ENCODE measurements around the gene MRPL55. TPM values are rescaled to one million over a fixed set of nuclear protein-coding genes. Genes with fewer than 3 reads are reported as not detected.

MRPL55 gene
- total RNA-seq, 1 experiment from 2014 or later = 172 TPM

DNA sequence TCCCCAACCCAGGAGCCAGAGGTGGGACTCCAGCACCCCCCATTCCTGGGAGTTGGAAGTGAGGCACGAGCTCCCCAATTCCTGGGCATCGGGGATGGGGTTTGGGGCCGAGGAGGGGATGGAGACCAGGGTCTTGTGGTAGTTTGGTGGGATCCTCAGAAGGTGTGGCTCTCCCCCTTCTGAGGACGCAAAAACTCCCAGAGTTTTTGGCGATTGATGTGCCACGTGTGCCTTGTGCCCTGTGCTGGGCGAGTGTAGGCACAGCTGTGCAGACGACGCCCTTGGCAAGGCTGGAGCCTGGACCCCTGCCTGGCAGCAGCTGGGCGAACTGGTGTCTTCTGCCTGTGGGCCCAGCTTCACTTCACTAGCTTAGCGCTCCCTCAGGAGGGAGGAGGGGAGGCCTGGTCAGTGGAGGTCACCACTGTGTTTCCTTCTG, 33.6 kb upstream of the MRPL55 start:
- DNase-seq = peak; percentile 42

DNA sequence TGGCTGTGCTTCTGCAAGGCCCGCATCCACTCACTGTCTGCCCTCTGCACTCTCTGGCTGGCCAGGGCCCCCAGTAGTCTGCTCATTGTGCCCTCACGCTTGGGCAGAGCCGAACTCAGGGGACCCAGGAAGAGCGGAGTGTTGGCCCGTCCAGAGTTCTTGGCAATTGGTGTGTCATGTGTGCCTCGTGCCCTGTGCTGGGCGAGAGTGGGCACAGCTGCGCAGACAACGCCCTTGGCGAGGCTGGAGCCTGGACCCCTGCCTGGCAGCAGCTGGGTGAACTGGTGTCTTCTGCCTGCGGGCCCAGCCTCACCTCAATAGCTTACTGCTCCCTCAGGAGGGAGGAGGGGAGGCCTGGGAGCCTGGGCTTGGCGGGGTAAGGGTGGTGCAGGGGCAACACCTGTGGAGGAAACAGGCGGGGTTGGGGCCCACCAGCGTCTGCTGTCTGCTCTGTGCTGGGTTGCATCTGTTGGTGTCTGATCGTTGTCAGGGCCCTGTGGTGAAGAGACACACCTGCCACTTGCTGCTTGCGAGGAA, 33.1 kb upstream of the MRPL55 start:
- H3K36me3 ChIP-seq (replicated peaks; ENCODE audit: control insufficient read depth, insufficient read depth, low read length) = no peaks in the 10 kb centered on the region
- no peak overlapping the region for H3K4me3 ChIP-seq (ENCODE audit: insufficient read depth, low read depth, low read length)
- H3K27me3 ChIP-seq (ENCODE audit: control insufficient read depth, insufficient read depth, low read length) = no peaks in the 10 kb centered on the region
- DNase-seq = peak; percentile 26

More for the DNA sequence above, 33.6 kb upstream of the MRPL55 start:
- no peaks in the 10 kb centered on the region for H3K27me3 ChIP-seq (ENCODE audit: control insufficient read depth, insufficient read depth, low read length)
- H3K36me3 ChIP-seq (replicated peaks; ENCODE audit: control insufficient read depth, insufficient read depth, low read length) = no peaks in the 10 kb centered on the region
- H3K4me3 ChIP-seq (ENCODE audit: insufficient read depth, low read depth, low read length) = no peak overlapping the region

DNA sequence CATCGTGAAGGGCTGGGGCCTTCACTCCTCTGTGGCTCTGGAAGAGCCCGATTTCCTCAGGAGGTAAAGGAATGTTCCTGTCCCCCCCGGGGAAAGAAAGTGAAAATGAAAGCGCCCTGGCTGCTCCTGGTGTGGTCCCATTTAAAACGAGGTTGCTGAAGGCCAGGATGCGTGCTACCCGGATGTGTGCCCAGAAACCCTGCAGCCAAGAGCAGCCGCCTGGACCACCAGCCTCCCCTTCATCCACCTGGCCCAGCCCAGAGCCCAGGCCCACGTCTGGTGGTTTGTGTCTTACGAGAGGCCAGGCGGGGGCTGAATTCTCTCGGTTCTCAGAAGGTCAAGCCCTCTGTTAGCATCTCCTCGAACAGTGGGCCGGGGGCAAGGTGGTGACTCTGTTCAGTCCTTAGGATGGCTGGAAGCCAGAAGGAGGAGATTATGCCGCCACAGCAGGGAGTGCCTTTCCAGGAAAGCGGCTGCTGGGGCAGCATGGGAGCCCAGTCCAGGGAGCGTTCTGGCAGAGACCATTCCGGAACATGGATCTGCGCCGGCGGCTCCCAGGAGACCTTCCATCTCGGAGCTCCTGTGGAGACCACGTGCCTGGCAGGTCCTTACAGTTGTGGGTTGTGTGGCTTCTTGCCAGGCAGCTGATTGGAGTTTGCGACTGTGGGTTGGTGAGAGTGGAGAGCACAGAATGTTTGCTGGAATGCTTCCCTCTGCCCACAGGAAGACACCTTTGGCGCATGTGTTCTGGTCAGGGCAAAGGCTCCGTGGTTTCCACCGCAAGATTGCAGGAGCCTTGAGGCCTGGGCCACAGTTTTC, 32.3 kb upstream of the MRPL55 start:
- Histone ChIP-seq H3K4me3 (ENCODE audit: insufficient read depth, low read depth, low read length) (peak overlapping the region; percentile 99; the same call in 1 of the 2 replicates), H3K27me3 (ENCODE audit: control insufficient read depth, insufficient read depth, low read length) (peaks cover 5% of the 10 kb centered on the region; the same call in 1 of the 2 replicates), H3K36me3 (replicated peaks; ENCODE audit: control insufficient read depth, insufficient read depth, low read length) (no peaks in the 10 kb centered on the region)
- peak; percentile 53 for DNase-seq

DNA sequence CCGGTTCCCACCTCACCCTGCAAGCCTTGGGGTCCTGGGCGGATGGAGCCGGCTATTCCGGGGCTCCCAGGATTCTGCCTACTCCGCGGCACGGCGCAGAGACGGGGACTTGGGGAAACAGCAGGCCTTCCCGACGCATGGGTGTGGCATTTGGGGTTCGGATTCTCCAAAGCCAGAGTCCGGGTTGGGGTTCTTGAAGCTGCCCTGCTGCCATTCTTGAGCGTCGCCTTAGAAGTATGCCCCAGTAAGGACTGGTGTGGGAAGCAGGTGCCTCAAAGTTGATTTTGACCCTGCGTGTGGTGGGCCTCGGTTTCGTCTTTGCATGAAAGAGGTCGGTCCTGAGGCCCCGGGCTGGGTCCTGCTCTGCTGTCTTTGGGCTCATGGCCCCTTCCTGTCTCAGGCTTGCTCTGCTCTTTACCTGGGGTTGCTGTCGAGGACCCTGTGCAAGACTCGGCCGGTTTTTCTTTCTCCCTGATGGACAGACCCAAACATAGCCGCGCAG, 31.7 kb upstream of the MRPL55 start:
- Histone ChIP-seq H3K27me3 (ENCODE audit: control insufficient read depth, insufficient read depth, low read length) (peaks cover 7% of the 10 kb centered on the region; the same call in 1 of the 2 replicates), H3K4me3 (ENCODE audit: insufficient read depth, low read depth, low read length) (peak overlapping the region; percentile 99), H3K36me3 (replicated peaks; ENCODE audit: control insufficient read depth, insufficient read depth, low read length) (no peaks in the 10 kb centered on the region)
- DNase-seq = peak; percentile 61

DNA sequence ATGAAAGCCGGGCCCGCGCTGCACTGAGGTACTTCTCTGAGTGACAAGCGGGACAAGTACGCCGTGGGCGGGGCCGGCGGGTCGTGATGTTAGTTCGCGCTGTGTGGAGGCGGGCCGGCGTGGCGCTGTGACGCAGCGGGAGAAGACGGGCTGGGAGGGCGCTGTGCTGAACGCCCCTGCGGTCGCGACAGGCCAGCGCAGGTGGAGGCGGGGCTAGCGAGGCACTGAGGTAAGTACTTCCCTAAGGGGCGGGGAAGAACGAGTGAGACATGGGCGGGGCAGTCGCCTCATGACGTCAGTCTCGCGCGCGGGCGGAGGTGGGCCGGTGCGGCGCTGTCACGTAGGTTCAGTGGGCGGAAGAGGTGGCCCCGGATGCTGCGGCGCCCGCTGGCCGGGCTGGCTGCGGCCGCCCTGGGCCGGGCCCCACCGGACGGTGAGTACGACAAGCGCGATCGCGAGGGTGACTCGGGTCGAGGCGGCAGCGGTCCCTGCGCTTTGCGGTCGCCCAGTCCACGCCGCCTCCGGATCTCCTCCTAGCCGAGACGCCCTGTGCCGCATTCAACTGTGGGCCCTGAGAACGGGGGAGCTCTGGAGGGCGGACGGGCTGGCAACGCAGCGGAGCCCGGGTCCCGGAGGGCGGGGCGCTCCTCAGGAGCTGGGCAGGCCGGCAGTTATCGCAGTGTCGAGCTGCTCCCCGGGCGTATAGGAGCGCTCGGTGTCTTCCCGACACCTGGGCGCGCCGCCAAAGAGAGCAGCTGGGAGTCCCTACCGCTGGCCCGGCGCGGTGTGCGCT, 31.0 kb upstream of the MRPL55 start, which contains the start of gene GUK1:
Gene GUK1 (plus strand): TSS at position 349 of the 793 bp plus-strand sequence. CDS start 24 bp downstream, at position 373.
- peak; percentile 99 for DNase-seq
- Histone ChIP-seq H3K4me3 (ENCODE audit: insufficient read depth, low read depth, low read length) (peak within 1 kb of the TSS; percentile 99), H3K27me3 (ENCODE audit: control insufficient read depth, insufficient read depth, low read length) (peaks cover 10% of the 10 kb centered on the region; the same call in 1 of the 2 replicates)

DNA sequence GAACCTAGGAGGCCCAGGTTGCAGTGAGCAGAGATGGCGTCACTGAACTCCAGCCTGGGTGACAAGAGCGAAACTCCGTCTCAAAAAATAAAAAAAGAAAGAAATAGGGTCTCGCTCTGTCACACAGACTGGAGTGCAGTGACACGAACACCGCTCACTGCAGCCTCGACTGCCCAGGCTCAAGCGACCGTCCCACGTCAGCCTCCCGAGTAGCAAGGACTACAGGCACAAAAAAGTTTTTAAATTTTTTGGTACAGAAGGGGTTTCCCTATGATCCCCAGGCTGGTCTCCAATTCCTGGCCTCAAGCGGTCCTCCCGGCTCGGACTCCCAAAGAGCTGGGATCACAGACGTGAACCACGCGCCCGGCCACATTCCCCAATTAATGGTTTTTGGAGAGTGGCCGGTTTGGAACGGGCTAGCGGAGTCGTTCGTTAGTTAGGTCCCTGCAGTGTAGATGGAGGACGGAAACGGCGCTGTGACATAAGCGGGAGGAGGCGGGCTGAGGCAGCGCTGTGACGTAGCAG, 30.4 kb upstream of the MRPL55 start:
- Histone ChIP-seq H3K36me3 (replicated peaks; ENCODE audit: control insufficient read depth, insufficient read depth, low read length) (no peaks in the 10 kb centered on the region), H3K4me3 (ENCODE audit: insufficient read depth, low read depth, low read length) (peak overlapping the region; percentile 99), H3K27me3 (ENCODE audit: control insufficient read depth, insufficient read depth, low read length) (peaks cover 13% of the 10 kb centered on the region; the same call in 1 of the 2 replicates)
- DNase-seq = no peak

More for the DNA sequence above, 31.0 kb upstream of the MRPL55 start, which contains the start of gene GUK1:
- no peaks in the 10 kb centered on the region for H3K36me3 ChIP-seq (replicated peaks; ENCODE audit: control insufficient read depth, insufficient read depth, low read length)

DNA sequence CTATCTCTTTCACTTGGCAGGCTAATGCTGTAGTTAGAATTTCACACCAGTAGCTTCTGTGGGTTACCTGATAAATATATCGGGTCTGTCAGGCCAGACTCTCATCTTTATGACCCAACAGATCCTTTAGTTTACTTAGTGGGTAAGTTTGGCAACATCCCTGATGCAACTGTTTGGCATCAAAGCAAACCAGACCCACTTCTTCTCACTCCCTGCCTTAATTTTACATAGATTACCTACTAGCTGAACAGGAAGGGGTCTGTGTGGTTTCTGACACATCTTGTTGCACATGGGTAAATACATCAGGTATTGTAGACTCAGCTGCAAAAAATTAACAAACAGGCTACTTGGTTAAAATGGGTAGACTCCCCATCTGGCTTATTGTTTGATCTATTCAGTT, 27.8 kb upstream of the MRPL55 start:
- DNase-seq = no peak
- no peak overlapping the region for H3K4me3 ChIP-seq (ENCODE audit: insufficient read depth, low read depth, low read length)
- H3K36me3 ChIP-seq (replicated peaks; ENCODE audit: control insufficient read depth, insufficient read depth, low read length) = no peaks in the 10 kb centered on the region
- peaks cover 13% of the 10 kb centered on the region; the same call in 1 of the 2 replicates for H3K27me3 ChIP-seq (ENCODE audit: control insufficient read depth, insufficient read depth, low read length)

DNA sequence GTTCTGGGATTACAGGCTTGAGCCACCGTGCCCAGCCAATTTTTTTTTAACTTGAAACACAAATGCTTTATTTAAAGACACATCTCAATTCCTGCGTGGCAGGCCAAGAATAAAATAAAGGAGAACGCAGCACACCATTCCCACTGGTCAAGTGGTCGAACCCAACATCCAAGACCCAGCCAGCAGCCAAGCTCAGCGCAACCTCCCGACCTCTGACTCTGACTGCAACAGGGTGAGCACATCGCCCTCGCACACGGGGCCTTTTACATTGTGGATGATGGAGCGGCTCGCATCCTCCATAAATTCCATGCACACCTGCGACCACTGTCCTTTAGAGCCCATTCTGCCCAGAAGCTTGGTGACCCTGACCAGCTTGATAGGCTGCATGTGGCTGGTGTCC, 25.5 kb upstream of the MRPL55 start:
- Histone ChIP-seq H3K4me3 (ENCODE audit: insufficient read depth, low read depth, low read length) (no peak overlapping the region), H3K36me3 (replicated peaks; ENCODE audit: control insufficient read depth, insufficient read depth, low read length) (no peaks in the 10 kb centered on the region), H3K27me3 (ENCODE audit: control insufficient read depth, insufficient read depth, low read length) (peaks cover 15% of the 10 kb centered on the region; the same call in 1 of the 2 replicates)
- DNase-seq = no peak

DNA sequence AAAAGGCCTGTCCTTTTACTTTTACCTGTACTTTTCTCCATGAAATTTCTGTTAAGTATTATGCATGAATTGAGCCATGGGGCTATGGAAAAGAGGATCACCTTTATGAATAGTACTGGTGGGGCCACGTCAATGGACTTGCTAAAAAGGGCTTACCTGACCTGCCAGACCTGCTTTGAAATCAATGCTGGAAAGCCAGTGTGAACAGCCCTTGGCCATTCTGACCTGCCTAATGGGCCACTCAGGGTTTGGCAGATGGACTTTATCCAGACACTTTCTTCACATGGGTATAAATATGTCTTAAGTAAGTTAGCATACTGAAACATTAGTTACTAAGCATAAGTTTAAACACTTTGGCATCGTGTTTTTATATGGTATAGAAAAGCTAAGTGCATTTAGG, 22.7 kb upstream of the MRPL55 start:
- H3K27me3 ChIP-seq (ENCODE audit: control insufficient read depth, insufficient read depth, low read length) = peaks cover 13% of the 10 kb centered on the region; the same call in 1 of the 2 replicates
- H3K4me3 ChIP-seq (ENCODE audit: insufficient read depth, low read depth, low read length) = no peak overlapping the region
- DNase-seq = no peak
- no peaks in the 10 kb centered on the region for H3K36me3 ChIP-seq (replicated peaks; ENCODE audit: control insufficient read depth, insufficient read depth, low read length)

DNA sequence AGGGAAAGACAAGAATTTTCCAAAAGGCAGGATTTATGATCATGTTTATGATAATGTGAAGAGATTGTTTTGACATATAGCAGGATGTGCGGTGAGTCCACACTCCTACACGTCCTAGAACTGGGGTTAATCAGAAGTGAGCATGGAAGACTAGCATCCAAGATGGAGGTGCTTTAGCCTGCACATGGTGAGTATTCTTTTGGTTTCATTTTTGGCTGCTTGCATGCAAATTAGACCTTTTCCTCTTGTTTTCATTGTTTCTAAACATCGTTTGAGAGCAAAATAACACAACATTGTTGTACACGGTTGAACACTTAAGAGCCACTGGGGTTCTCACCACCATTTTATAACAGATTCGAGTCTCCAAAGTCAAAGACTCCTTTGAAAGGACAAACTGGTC, 16.1 kb upstream of the MRPL55 start:
- Histone ChIP-seq H3K36me3 (replicated peaks; ENCODE audit: control insufficient read depth, insufficient read depth, low read length) (no peaks in the 10 kb centered on the region), H3K27me3 (ENCODE audit: control insufficient read depth, insufficient read depth, low read length) (no peaks in the 10 kb centered on the region; the same call in 1 of the 2 replicates), H3K4me3 (ENCODE audit: insufficient read depth, low read depth, low read length) (no peak overlapping the region)
- DNase-seq = no peak

DNA sequence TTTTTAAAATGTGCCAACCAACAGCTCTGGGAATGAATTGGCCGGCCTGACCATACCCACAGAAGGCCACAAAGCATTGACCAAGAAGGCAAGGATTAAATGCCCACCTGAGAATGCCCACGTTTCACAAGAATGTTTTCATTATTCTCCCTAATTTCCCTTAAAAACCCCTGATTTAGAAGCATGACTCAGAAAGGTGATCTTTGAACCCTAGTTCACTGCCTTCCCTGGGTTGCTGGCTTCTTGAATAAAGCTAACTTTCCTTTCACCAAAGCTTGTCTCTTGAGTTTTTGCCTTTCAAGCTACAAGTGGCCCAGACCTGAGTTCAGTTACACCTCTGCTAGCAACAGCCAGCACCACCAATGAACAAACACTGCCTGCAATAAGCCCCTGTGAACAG, 14.4 kb upstream of the MRPL55 start:
- DNase-seq = no peak
- H3K4me3 ChIP-seq (ENCODE audit: insufficient read depth, low read depth, low read length) = no peak overlapping the region
- H3K36me3 ChIP-seq (replicated peaks; ENCODE audit: control insufficient read depth, insufficient read depth, low read length) = no peaks in the 10 kb centered on the region
- H3K27me3 ChIP-seq (ENCODE audit: control insufficient read depth, insufficient read depth, low read length) = no peaks in the 10 kb centered on the region; the same call in 1 of the 2 replicates

DNA sequence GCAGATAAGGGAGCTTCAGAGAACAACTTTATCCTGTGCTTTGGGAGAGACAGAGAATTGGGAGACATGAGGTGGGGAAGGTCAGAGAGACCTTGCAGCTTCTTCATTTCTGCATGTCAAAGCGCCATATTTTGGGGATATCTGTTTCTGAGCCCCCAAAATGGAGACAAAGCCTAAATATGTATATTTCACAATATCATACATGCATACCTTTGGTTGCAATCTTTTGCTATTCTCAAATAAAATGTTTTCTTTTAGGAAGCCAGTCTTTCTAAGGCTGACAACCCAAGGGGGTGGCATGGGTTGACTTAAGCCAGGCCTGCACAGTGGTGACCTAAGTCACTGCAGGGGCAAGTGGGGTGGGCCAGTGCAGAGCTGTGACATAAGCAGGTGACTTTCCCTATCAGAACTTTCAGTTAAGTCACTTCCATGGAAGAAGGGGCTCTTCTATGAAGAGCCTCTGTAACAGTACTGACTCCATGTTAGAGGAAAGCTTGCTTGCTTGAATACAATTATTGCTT, 13.9 kb upstream of the MRPL55 start:
- no peak for DNase-seq
- no peaks in the 10 kb centered on the region; the same call in 1 of the 2 replicates for H3K27me3 ChIP-seq (ENCODE audit: control insufficient read depth, insufficient read depth, low read length)
- H3K4me3 ChIP-seq (ENCODE audit: insufficient read depth, low read depth, low read length) = no peak overlapping the region
- H3K36me3 ChIP-seq (replicated peaks; ENCODE audit: control insufficient read depth, insufficient read depth, low read length) = no peaks in the 10 kb centered on the region

DNA sequence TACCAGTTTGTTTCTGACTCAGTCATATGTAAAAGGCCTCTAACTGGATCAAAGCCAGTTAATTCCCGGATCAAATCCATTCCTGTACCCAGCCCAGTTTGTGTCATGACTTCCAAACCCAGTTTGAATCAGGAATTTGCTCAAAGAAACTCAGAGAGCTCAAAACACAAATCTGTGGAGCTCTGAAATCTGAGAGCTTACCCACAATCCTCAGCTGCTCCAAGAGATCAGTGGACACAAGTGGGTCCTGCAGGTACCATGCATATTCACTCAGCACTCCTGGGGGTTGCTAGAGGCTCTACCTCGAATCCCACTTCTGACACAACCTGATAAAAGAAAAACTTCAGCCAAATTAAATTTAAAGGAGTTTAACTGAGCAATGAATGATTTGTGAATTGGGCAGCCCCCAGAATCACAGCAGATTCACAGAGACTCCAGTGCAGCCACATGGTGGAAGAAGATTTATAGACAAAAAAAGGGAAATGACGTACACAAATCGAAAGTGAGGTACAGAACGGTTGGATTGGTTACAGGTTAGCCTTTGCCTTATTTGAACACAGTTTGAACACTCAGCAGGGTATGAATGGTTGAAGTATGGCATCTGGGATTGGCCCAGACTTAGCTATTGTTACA, 11.9 kb upstream of the MRPL55 start:
- Histone ChIP-seq H3K27me3 (ENCODE audit: control insufficient read depth, insufficient read depth, low read length) (no peaks in the 10 kb centered on the region; the same call in 1 of the 2 replicates), H3K36me3 (replicated peaks; ENCODE audit: control insufficient read depth, insufficient read depth, low read length) (no peaks in the 10 kb centered on the region), H3K4me3 (ENCODE audit: insufficient read depth, low read depth, low read length) (no peak overlapping the region)
- DNase-seq = no peak

Data from H7 (cell line).